AG04449 (cell line): Measurements from ENCODE around the gene CCDC149.

ENCODE experiments used
- CTCF ChIA-PET: fragments of 350-600 bp; formaldehyde crosslinking; extraction: SDS; loops from one replicate; lab custom pipeline; 2021; ENCODE audit warnings: antibody characterized with exemption; lab: Yijun Ruan, JAX
- POLR2A ChIA-PET: fragments of 400-600, 350-600 bp; formaldehyde crosslinking; extraction: SDS; loops from one replicate; lab custom pipeline; 2020; ENCODE audit warnings: antibody characterized with exemption, inconsistent platforms; lab: Yijun Ruan, JAX
- DNase-seq: peaks from one replicate; pipeline ENCODE4 v3.0.0-alpha.2; 2010; ENCODE audit warnings: low read depth, low spot score
- H3K4me3 ChIP-seq: 2 replicates; pipeline ENCODE4 v1.5.1; 2011; ENCODE audit warnings: low read depth, mild to moderate bottlenecking, control low read depth, low read length
- TF ChIP-seq, protein P1 (sequence below): IDR thresholded peaks from one replicate; pipeline ENCODE4 v1.5.1; 2011; ENCODE audit warnings: mild to moderate bottlenecking, moderate library complexity, low read length, control low read depth, inconsistent platforms; ENCODE audit not compliant: insufficient read depth; ENCODE audit errors: missing control alignments

The CCDC149 gene

GRCh38 chr4:24881508-24882196 lies 31.2 kb downstream of the CCDC149 start:
- TF ChIP-seq, protein P1, sequence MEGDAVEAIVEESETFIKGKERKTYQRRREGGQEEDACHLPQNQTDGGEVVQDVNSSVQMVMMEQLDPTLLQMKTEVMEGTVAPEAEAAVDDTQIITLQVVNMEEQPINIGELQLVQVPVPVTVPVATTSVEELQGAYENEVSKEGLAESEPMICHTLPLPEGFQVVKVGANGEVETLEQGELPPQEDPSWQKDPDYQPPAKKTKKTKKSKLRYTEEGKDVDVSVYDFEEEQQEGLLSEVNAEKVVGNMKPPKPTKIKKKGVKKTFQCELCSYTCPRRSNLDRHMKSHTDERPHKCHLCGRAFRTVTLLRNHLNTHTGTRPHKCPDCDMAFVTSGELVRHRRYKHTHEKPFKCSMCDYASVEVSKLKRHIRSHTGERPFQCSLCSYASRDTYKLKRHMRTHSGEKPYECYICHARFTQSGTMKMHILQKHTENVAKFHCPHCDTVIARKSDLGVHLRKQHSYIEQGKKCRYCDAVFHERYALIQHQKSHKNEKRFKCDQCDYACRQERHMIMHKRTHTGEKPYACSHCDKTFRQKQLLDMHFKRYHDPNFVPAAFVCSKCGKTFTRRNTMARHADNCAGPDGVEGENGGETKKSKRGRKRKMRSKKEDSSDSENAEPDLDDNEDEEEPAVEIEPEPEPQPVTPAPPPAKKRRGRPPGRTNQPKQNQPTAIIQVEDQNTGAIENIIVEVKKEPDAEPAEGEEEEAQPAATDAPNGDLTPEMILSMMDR = no peak
- H3K4me3 ChIP-seq = no peak overlapping the region
- no peak for DNase-seq
- CTCF ChIA-PET = no interaction called here
- POLR2A ChIA-PET = no interaction called here

DNA sequence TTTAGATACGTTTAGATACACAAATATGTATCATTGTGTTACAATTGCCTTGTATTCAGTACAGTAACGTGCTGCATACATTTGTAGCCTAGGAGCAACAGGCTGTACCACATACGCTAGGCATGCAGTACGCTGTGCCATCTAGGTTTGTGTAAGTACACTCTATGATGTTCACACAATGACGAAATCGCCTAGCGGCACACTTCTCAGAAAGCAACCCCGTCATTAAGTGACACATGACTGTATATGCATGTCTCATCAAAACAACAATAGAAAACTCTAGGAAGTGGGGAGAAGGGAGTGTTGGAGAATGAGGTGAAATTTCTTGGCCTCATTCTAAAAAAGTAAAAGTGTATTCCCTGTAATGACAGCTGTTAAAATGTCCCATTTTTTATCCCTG lies 32.7 kb downstream of the CCDC149 start:
- no peak overlapping the region for H3K4me3 ChIP-seq
- CTCF ChIA-PET = no interaction called here
- TF ChIP-seq, protein P1 = no peak
- POLR2A ChIA-PET = no interaction called here
- DNase-seq = no peak

- TF ChIP-seq, protein P1 = no peak
- POLR2A ChIA-PET = interaction anchor here (0.7 kb wide), 1 partner anchor 82 kb away, joined by 3 read pairs; no protein-coding TSS in a partner anchor
- CTCF ChIA-PET = interaction anchor here (0.9 kb wide), 1 partner anchor 15 kb away, joined by 3 read pairs; no protein-coding TSS in a partner anchor
- no peak for DNase-seq
- H3K4me3 ChIP-seq = no peak overlapping the region
These were observed 34.2 kb downstream of the CCDC149 start for GRCh38 chr4:24878636-24879016.

DNA sequence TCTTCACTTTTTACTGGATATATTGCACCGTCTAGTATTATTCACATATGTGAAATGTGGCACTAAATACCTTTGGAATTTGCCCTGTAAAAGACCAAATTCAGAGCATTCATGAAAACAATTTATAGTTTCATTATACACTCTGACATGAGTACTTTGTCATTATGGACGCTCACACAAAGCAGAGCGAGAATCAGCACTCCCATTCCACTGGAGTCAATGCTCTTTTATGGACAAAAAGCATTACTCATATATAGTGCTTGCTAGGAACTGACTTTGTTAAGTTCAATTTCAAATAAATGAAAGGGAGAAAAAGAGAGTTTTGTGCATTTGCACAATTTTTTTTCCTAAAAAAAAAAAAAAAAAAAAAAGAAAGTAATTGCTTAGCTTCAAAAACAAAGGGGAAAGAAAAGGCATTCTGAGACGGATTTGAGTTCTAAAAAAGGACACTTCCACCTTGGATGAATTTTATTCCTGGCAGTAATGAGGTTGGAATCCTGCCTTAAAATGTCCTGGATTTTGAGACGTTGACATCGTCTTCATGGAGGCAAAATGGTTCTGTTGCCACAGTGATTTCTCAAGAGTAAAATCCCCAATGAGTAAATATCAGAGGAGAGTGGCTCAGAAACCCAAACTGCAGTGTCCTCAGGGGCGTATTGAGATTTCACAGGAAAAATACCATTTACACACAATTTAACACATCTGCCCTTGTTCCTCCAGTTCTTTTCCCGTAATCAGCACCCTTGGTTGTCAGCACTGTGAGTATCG lies 34.8 kb downstream of the CCDC149 start:
- no peak overlapping the region for H3K4me3 ChIP-seq
- TF ChIP-seq, protein P1 = no peak
- ChIA-PET POLR2A (no interaction called here), CTCF (interaction anchor here (0.9 kb wide), 1 partner anchor 15 kb away, joined by 3 read pairs; no protein-coding TSS in a partner anchor)
- no peak for DNase-seq

DNA sequence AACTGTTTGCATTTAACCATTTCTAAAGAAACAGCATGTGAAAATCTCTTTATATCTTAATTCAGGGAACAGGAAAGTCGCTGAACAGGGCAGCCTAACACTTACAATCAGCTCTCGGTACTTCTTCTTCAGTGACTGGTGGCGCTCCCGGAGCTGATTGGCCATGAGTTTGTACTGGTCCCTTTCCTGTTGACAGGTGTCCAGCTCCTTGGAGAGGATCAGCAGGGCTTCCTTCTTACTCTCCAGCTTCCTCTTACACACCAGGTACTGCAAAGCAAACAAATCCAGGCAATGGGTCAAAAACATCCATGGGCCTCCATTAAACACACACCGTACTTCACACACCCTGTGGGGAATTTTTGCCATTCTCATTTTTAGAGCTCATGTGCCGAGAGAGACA lies 36.4 kb downstream of the CCDC149 start:
- ChIA-PET CTCF (interaction anchor here (0.9 kb wide), 1 partner anchor 10 kb away, joined by 3 read pairs; no protein-coding TSS in a partner anchor), POLR2A (no interaction called here)
- no peak overlapping the region for H3K4me3 ChIP-seq
- no peak for DNase-seq
- TF ChIP-seq, protein P1 = no peak

GRCh38 chr4:24872720-24873119 lies 40.1 kb downstream of the CCDC149 start:
- POLR2A ChIA-PET = no interaction called here
- CTCF ChIA-PET = no interaction called here
- H3K4me3 ChIP-seq = no peak overlapping the region
- no peak for DNase-seq
- TF ChIP-seq, protein P1 = no peak
